Naive thymus-derived CD4-positive, alpha-beta T cell (primary cell): ENCODE results near the gene EMB. TPM values are rescaled to one million over a fixed set of nuclear protein-coding genes. Genes with fewer than 3 reads are reported as not detected.
"Not testable (repeated sequence)": the region's sequence is repeated elsewhere in the genome, so short reads cannot be mapped to it uniquely, and the experiment has no call there.

Experiments used
- ATAC-seq: fragments of 150-1000 bp; cut with Tn5 transposase; 2 replicates; pipeline ENCODE4 v1.10.0; 2021; ENCODE audit warnings: mild to moderate bottlenecking, moderate library complexity
- CTCF ChIA-PET: fragments of 350-600 bp; sonication (Branson Sonifier 250); formaldehyde crosslinking; loops from one replicate; lab custom pipeline; 2021; ENCODE audit warnings: antibody characterized with exemption; lab: Charles Lee
- POLR2A ChIA-PET: fragments of 350-600 bp; sonication (Branson Sonifier 250); formaldehyde crosslinking; loops from one replicate; lab custom pipeline; 2021; ENCODE audit warnings: antibody characterized with exemption, inconsistent platforms; lab: Charles Lee
- DNase-seq, 9 donors: peaks; one replicate each; pipeline versions ENCODE4 v3.0.0 to v3.0.0-alpha.2; 2020 to 2022; ENCODE audit warnings: mixed read lengths in 1 of 9
- H3K27ac ChIP-seq: one replicate; pipeline ENCODE4 v1.7.0; 2013; ENCODE audit warnings: mild to moderate bottlenecking, low read depth, low read length, moderate library complexity
- H3K27me3 ChIP-seq, 2 donors: one replicate each; pipeline ENCODE4 v1.7.0; 2013; ENCODE audit warnings: low read length in 2 of 2, mild to moderate bottlenecking in 2 of 2, moderate library complexity in 2 of 2; ENCODE audit not compliant: control insufficient read depth in 2 of 2, insufficient read depth in 2 of 2
- H3K36me3 ChIP-seq, 3 experiments: 1 replicate in 2 of 3; 2 replicates in 1 of 3; pipeline ENCODE4 v1.7.0; 2013; ENCODE audit warnings: low read length in 3 of 3, mild to moderate bottlenecking in 3 of 3, moderate library complexity in 1 of 3; ENCODE audit not compliant: insufficient read depth in 3 of 3, control insufficient read depth in 2 of 3
- H3K4me1 ChIP-seq, 2 donors: one replicate each; pipeline ENCODE4 v1.7.0; 2013; ENCODE audit warnings: low read length in 2 of 2, mild to moderate bottlenecking in 2 of 2, moderate library complexity in 1 of 2; ENCODE audit not compliant: control insufficient read depth in 2 of 2, insufficient read depth in 2 of 2
- H3K4me3 ChIP-seq: 2 replicates; pipeline ENCODE4 v1.7.0; 2013; ENCODE audit warnings: mild to moderate bottlenecking, low read length
- H3K9me3 ChIP-seq, 3 experiments: 1 replicate in 2 of 3; 2 replicates in 1 of 3; pipeline ENCODE4 v1.7.0; 2013; ENCODE audit warnings: low read length in 3 of 3; ENCODE audit not compliant: control insufficient read depth in 2 of 3
- H3K27ac Mint-ChIP-seq, 9 donors: one replicate each; pipeline ENCODE4 v1.8.0; 2020 to 2022; ENCODE audit warnings: mixed read lengths in 9 of 9, mild to moderate bottlenecking in 8 of 9, moderate library complexity in 5 of 9, inconsistent platforms in 2 of 9
- H3K27me3 Mint-ChIP-seq, 5 donors: one replicate each; pipeline ENCODE4 v1.8.0; 2021 to 2022; ENCODE audit warnings: mixed read lengths in 5 of 5, mild to moderate bottlenecking in 1 of 5
- H3K36me3 Mint-ChIP-seq, 5 donors: one replicate each; pipeline ENCODE4 v1.8.0; 2020 to 2022; ENCODE audit warnings: mixed read lengths in 5 of 5, mild to moderate bottlenecking in 3 of 5, inconsistent platforms in 1 of 5
- H3K4me1 Mint-ChIP-seq, 7 donors: one replicate each; pipeline ENCODE4 v1.8.0; 2020 to 2022; ENCODE audit warnings: mixed read lengths in 7 of 7, mild to moderate bottlenecking in 3 of 7, inconsistent platforms in 1 of 7
- H3K4me3 Mint-ChIP-seq, 10 donors: one replicate each; pipeline ENCODE4 v1.8.0; 2020 to 2022; ENCODE audit warnings: mild to moderate bottlenecking in 10 of 10, mixed read lengths in 10 of 10, moderate library complexity in 6 of 10, inconsistent platforms in 2 of 10
- H3K9me3 Mint-ChIP-seq, 11 donors: one replicate each; pipeline ENCODE4 v1.8.0; 2020 to 2022; ENCODE audit warnings: mixed read lengths in 11 of 11, mild to moderate bottlenecking in 4 of 11, inconsistent platforms in 1 of 11, moderate library complexity in 1 of 11
- intact Hi-C, 2 donors: fragments of 100-400 bp; cut with micrococcal nuclease; formaldehyde crosslinking; loops; one replicate each; pipeline ENCODE4 v1.15.1; 2023
- polyA plus RNA-seq, 2 donors: library from polyadenylated mRNA; unstranded; fragments of 300-500 nt; fragmentation: Illumina TruSeq; gene quantifications; one replicate each; pipeline ENCODE4 v1.2.3, GENCODE V29; 2021
- total RNA-seq, 6 experiments: library from RNA in 5 of 6; stranded (reverse) in 5 of 6; gene quantifications; 1 replicate in 5 of 6; 2 replicates in 1 of 6; pipeline ENCODE4 v1.2.3 and lab custom pipeline; 2021 to 2026

Gene EMB
- total and polyA plus RNA-seq, 7 experiments from 2014 or later, result 105 to 204 (median 159) TPM

- H3K4me3 ChIP-seq, H3K27ac ChIP-seq, H3K9me3 ChIP-seq, ATAC-seq, CTCF ChIA-PET, H3K27me3 ChIP-seq, H3K36me3 ChIP-seq, POLR2A ChIA-PET, H3K27me3 Mint-ChIP-seq: not testable (repeated sequence)
- Mint-ChIP-seq H3K4me3 (peak overlapping the region in 9 of 10 donors; percentile 20 to 87 (median 67)), H3K36me3 (peaks cover 16 to 46% (median 35%) of the 10 kb centered on the region in 5 donors), H3K4me1 (peaks cover 12 to 49% (median 44%) of the 10 kb centered on the region in 7 donors), H3K9me3 (peaks cover 4 to 40% (median 16%) of the 10 kb centered on the region in 11 donors), H3K27ac (peak overlapping the region; percentile 28 to 92 (median 80))
- peaks cover 0 to 21% of the 10 kb centered on the region in 2 donors for H3K4me1 ChIP-seq
- intact Hi-C loops, result loop anchor here in 1 of 2 donors (5.0 kb wide), 1 partner anchor 53 kb away; no protein-coding TSS in a partner anchor
- peak in 1 of 9 donors; percentile 11 for DNase-seq
These were observed 76.4 kb downstream of the EMB start for GRCh38 chr5:50364535-50365309.

GRCh38 chr5:50359187-50359586 is 81.9 kb downstream of the EMB start:
- ChIA-PET POLR2A (no interaction called here), CTCF (no interaction called here)
- H3K36me3 Mint-ChIP-seq, result peaks cover 4 to 27% (median 19%) of the 10 kb centered on the region in 5 donors
- intact Hi-C loops, result no loop called here
- no peaks in the 10 kb centered on the region for H3K27me3 Mint-ChIP-seq
- DNase-seq (no peak), ATAC-seq (no peak)
- no peak overlapping the region for H3K4me3 ChIP-seq
- H3K27me3 ChIP-seq, result no peaks in the 10 kb centered on the region
- H3K4me1 Mint-ChIP-seq, result peaks cover 4 to 27% (median 21%) of the 10 kb centered on the region in 7 donors
- H3K4me3 Mint-ChIP-seq, result no peak overlapping the region
- no peaks in the 10 kb centered on the region for H3K9me3 ChIP-seq
- H3K27ac ChIP-seq, result no peak overlapping the region
- peaks cover 0 to 15% of the 10 kb centered on the region in 2 donors for H3K4me1 ChIP-seq
- no peaks in the 10 kb centered on the region for H3K36me3 ChIP-seq
- H3K27ac Mint-ChIP-seq, result no peak overlapping the region
- peaks cover 0 to 9% (median 2%) of the 10 kb centered on the region in 11 donors for H3K9me3 Mint-ChIP-seq

- DNase-seq (no peak), ATAC-seq (no peak)
- CTCF ChIA-PET, result interaction anchor here (0.6 to 0.7 kb wide), 2 partner anchors 55 to 169 kb away, joined by 3 read pairs; no protein-coding TSS in a partner anchor
- peaks cover 0 to 7% (median 2%) of the 10 kb centered on the region in 11 donors for H3K9me3 Mint-ChIP-seq
- Histone ChIP-seq H3K9me3 (no peaks in the 10 kb centered on the region), H3K4me3 (no peak overlapping the region), H3K36me3 (no peaks in the 10 kb centered on the region), H3K4me1 (peaks cover 0 to 3% of the 10 kb centered on the region in 2 donors), H3K27ac (no peak overlapping the region), H3K27me3 (no peaks in the 10 kb centered on the region)
- H3K36me3 Mint-ChIP-seq, result peaks cover under 1 to 16% (median 3%) of the 10 kb centered on the region in 5 donors
- peaks cover 0 to 10% (median 5%) of the 10 kb centered on the region in 7 donors for H3K4me1 Mint-ChIP-seq
- no peaks in the 10 kb centered on the region for H3K27me3 Mint-ChIP-seq
- intact Hi-C loops, result no loop called here
- H3K4me3 Mint-ChIP-seq, result no peak overlapping the region
- no peak overlapping the region for H3K27ac Mint-ChIP-seq
- POLR2A ChIA-PET, result interaction anchor here (0.7 kb wide), 1 partner anchor 15 kb away, joined by 3 read pairs; no protein-coding TSS in a partner anchor
These were observed 88.7 kb downstream of the EMB start for GRCh38 chr5:50352382-50352781.

Other genes starting within 250 kb of the EMB start
- gene PARP8, start 225.3 kb upstream of the EMB start, total RNA-seq, result 100 to 1,000 TPM in 4 of 5 experiments, 10 to 100 TPM in 1; 88.9 to 188 (median 129) TPM
- gene PARP8, start 225.3 kb upstream of the EMB start, polyA plus RNA-seq, result 10 to 100 TPM; 45.7 to 50.8 TPM